HCT116 (cell line): ENCODE measurements around the gene FBXO40.

Experiments
- ATF3 ChIP-seq: IDR thresholded peaks from 2 replicates; pipeline ENCODE4 v1.6.1; 2012
- CTCF ChIP-seq, 3 experiments: fragments of 200-600 bp in 1 of 3; sonication (generic) in 1 of 3; IDR thresholded peaks in 2 of 3; conservative IDR thresholded peaks in 1 of 3; 2 replicates each; pipeline ENCODE4 v1.5.1; 2012 to 2017; ENCODE audit warnings: low read depth in 2 of 3, low read length in 2 of 3, antibody characterized with exemption in 1 of 3, borderline replicate concordance in 1 of 3, control low read depth in 1 of 3, mild to moderate bottlenecking in 1 of 3, mixed read lengths in 1 of 3, mixed run types in 1 of 3, moderate library complexity in 1 of 3; ENCODE audit not compliant: insufficient read depth in 1 of 3
- EGR1 ChIP-seq: IDR thresholded peaks from 2 replicates; pipeline ENCODE4 v1.6.1; 2012; ENCODE audit warnings: low read depth
- EZH2 ChIP-seq: fragments of 200-600 bp; sonication (generic); IDR thresholded peaks from 2 replicates; pipeline ENCODE4 v1.6.1; 2017; ENCODE audit warnings: antibody characterized with exemption, mixed run types
- JUND ChIP-seq: IDR thresholded peaks from 2 replicates; pipeline ENCODE4 v1.6.1; 2012
- POLR2A ChIP-seq: IDR thresholded peaks from 2 replicates; pipeline ENCODE4 v1.7.0; 2011; ENCODE audit warnings: borderline replicate concordance; ENCODE audit not compliant: insufficient read depth, insufficient read length; ENCODE audit errors: extremely low read depth
- POLR2AphosphoS5 ChIP-seq: IDR thresholded peaks from 2 replicates; pipeline ENCODE4 v1.6.1; 2011; ENCODE audit warnings: mild to moderate bottlenecking, low read depth, low read length, moderate library complexity
- SIN3A ChIP-seq: IDR thresholded peaks from 2 replicates; pipeline ENCODE4 v1.6.1; 2012; ENCODE audit warnings: low read depth
- SP1 ChIP-seq: IDR thresholded peaks from 2 replicates; pipeline ENCODE4 v1.6.1; 2012; ENCODE audit warnings: low read depth
- SRF ChIP-seq: IDR thresholded peaks from 2 replicates; pipeline ENCODE4 v1.6.1; 2012; ENCODE audit warnings: low read depth

- no peak for TF ChIP-seq JUND
- TF ChIP-seq EZH2 = no peak
- no peak for TF ChIP-seq CTCF (IDR thresholded peaks at IDR 0.05 in 2 of 3, conservative IDR thresholded peaks at IDR 0.05 in 1 of 3; ENCODE audit: borderline replicate concordance in 1 of 3, insufficient read depth in 1 of 3, low read depth in 2 of 3, low read length in 2 of 3)
- no peak for TF ChIP-seq SIN3A
- no peak for TF ChIP-seq POLR2A
- TF ChIP-seq POLR2AphosphoS5 = no peak
- no peak for TF ChIP-seq SRF
- no peak for TF ChIP-seq SP1
- no peak for TF ChIP-seq EGR1
- TF ChIP-seq ATF3 = no peak
Measured at GRCh38 chr3:121677141-121677540, 84.0 kb downstream of the FBXO40 start.
